Adrenal gland (tissue), 12 donors: ENCODE measurements around the gene UNC93A. TPM values are rescaled to one million over a fixed set of nuclear protein-coding genes. Genes with fewer than 3 reads are reported as not detected.

Source experiments
- DNase-seq, 7 donors: peaks; one replicate each; pipeline ENCODE4 v3.0.0-alpha.2; 2019 to 2020
- H3K27ac ChIP-seq, 5 donors: fragments of 200-600 bp; sonication (generic) in 4 of 5; 1 replicate in 3 of 5; 2 replicates in 2 of 5; pipeline versions ENCODE4 v1.5.1 to v1.8.0; 2016 to 2020; ENCODE audit warnings: mild to moderate bottlenecking in 1 of 5
- H3K27me3 ChIP-seq: fragments of 200-600 bp; 2 replicates; pipeline ENCODE4 v1.8.0; 2021
- H3K36me3 ChIP-seq, 2 donors: fragments of 200-600 bp; replicated peaks in 1 of 2; 1 replicate in 1 of 2; 2 replicates in 1 of 2; pipeline versions ENCODE4 v1.5.1 to v1.8.0; 2018 to 2022
- H3K4me1 ChIP-seq, 2 donors: fragments of 200-600 bp; replicated peaks in 1 of 2; 1 replicate in 1 of 2; 2 replicates in 1 of 2; pipeline versions ENCODE4 v1.5.1 to v1.8.0; 2018 to 2021
- H3K4me3 ChIP-seq, 4 donors: fragments of 200-600 bp; sonication (generic) in 3 of 4; one replicate each; pipeline ENCODE4 v1.5.1; 2016 to 2018
- H3K9me3 ChIP-seq, 3 donors: fragments of 200-600 bp; sonication (generic) in 1 of 3; replicated peaks in 1 of 3; 1 replicate in 2 of 3; 2 replicates in 1 of 3; pipeline versions ENCODE4 v1.5.1 to v1.8.0; 2016 to 2021
- POLR2A ChIP-seq, 2 donors: fragments of 450-650 bp; IDR thresholded peaks; one replicate each; pipeline ENCODE4 v1.6.1; 2017; ENCODE audit warnings: antibody characterized with exemption in 2 of 2, mild to moderate bottlenecking in 2 of 2, moderate library complexity in 1 of 2
- WGBS, 4 donors: extraction: QIAGEN DNeasy Blood & Tissue Kit in 2 of 4; methylation state at CpG; one replicate each; pipeline versions ENCODE4 v1.1.5 to v1.1.7; 2013 to 2017; 5-methylcytosine and 5-hydroxymethylcytosine counted together
- intact Hi-C, 2 donors: fragments of 100-400 bp; cut with DNase I; formaldehyde crosslinking; loops; one replicate each; pipeline versions ENCODE4 v1.14.1 to v1.15.0; 2022 to 2023
- polyA plus RNA-seq, 3 donors: library from polyadenylated mRNA; stranded (reverse); fragments of 200-250 nt in 2 of 3; fragments of 350-450 nt in 1 of 3; fragmentation: Illumina TruSeq in 1 of 3; extraction: RNeasy Lipid Tissue Mini Kit (QIAGEN cat#74804) in 1 of 3; gene quantifications; one replicate each; pipeline ENCODE4 v1.2.3, GENCODE V29; 2013 to 2014
- total RNA-seq, 9 donors: library from RNA; depleted of rRNA in 4 of 9; stranded (reverse); fragments of >200 nt in 4 of 9; fragments of 120-200 nt in 1 of 9; fragmentation: NEBNext Ultra II Directional in 1 of 9; extraction: Animal tissue kit (Norgen Biotek cat#: 25700) in 1 of 9; gene quantifications; one replicate each; pipeline versions ENCODE4 v1.1.0 to v1.2.4, GENCODE V29; 2013 to 2023
- TF ChIP-seq, protein P1 (sequence below), 6 experiments: fragments of 450-650 bp in 4 of 6; fragments of 200-600 bp in 2 of 6; sonication (generic) in 1 of 6; IDR thresholded peaks; 1 replicate in 5 of 6; 2 replicates in 1 of 6; pipeline versions ENCODE4 v1.5.1 to v1.8.0; 2016 to 2021; ENCODE audit warnings: antibody characterized with exemption in 6 of 6, mild to moderate bottlenecking in 2 of 6, moderate library complexity in 1 of 6
- donor health status: healthy with polysubstance abuse.
- donor health status: Bipolar disorder and iron deficiency.
- donor health status: DM: yes; HTN: yes; CAD: no.
- donor health status: DM: no; HTN: no; CAD: no.
- donor health status: DM: no; HTN: no; CAD: no.
- donor health status: DM: yes; HTN: yes; CAD: no.

The UNC93A gene
- total and polyA plus RNA-seq, 12 donors: not detected

DNA sequence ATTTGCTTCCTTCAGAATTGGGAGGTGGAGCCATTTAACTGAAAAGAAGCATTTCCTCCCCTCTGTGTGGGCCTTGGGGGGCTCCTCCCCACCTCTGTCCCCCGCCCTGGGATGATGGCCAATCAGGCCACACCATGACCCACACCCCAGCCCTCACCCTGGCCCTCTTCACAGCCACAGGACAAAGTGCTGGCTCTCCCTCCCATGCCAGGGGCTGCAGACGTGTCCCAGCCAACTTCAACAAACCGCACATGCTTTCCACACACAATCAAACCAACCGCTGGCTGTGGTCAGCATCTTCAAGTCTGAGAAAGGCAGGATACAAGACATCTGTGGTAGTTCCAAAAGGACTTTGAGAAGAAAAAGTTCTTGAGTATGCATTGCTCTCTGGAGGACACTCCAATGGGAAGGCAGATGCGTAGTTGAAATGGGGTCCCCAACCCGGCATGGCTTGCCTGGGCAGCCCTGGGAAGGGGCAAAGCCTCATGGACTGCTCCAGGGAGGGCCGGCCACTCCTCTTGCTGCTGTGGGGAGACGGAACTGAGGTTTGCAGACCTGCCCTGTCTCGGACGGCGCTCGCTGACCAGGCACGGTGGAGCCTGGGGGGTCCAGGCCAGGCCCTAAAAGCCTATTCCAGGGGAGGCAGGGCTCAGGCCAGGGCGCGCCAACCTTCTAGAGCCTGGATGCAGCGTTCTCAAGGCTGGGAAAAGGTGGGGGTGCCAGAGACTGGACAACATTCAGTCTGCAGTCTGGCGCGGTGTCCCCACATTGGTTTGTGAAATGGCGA lies 45.9 kb downstream of the UNC93A start:
- Histone ChIP-seq H3K27me3 (no peaks in the 10 kb centered on the region), H3K27ac (no peak overlapping the region), H3K36me3 (no peaks in the 10 kb centered on the region), H3K4me1 (no peaks in the 10 kb centered on the region), H3K9me3 (no peaks in the 10 kb centered on the region), H3K4me3 (no peak overlapping the region)
- intact Hi-C loops: no loop called here
- TF ChIP-seq, protein P1, sequence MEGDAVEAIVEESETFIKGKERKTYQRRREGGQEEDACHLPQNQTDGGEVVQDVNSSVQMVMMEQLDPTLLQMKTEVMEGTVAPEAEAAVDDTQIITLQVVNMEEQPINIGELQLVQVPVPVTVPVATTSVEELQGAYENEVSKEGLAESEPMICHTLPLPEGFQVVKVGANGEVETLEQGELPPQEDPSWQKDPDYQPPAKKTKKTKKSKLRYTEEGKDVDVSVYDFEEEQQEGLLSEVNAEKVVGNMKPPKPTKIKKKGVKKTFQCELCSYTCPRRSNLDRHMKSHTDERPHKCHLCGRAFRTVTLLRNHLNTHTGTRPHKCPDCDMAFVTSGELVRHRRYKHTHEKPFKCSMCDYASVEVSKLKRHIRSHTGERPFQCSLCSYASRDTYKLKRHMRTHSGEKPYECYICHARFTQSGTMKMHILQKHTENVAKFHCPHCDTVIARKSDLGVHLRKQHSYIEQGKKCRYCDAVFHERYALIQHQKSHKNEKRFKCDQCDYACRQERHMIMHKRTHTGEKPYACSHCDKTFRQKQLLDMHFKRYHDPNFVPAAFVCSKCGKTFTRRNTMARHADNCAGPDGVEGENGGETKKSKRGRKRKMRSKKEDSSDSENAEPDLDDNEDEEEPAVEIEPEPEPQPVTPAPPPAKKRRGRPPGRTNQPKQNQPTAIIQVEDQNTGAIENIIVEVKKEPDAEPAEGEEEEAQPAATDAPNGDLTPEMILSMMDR (IDR thresholded peaks at IDR 0.05): no peak
- TF ChIP-seq POLR2A (IDR thresholded peaks at IDR 0.05): no peak
- WGBS, 4 donors: 84 to 93% (median 87%) methylated on average over 18 to 19 of the region's 19 CpGs
- DNase-seq: no peak

DNA sequence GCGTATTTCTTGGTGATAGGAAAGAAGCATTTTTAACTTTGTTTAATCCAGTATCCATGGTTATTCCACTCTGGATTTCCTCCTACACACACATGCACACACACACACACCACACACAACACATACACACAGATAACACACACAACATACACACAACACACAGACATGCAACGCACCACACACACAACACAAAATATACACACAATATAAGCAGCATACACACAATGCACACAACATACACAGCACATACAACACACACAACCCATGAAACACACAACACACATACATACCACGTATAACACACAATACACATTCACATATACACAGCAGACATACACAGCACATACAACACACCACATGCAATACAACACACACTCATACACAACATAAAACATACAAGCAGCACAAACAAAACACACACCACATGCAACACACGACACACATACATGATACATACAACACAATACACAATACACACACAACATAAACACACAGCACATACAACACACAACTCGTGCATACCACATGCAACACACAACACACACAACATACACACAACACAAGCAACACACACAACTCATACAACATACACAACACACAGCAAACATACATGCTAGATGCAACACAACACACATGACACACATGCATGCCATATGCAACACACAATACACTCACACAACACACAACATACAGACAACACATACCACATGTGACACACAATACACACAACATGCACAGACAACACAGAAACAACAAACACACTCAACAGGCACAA lies 46.7 kb downstream of the UNC93A start:
- H3K36me3 ChIP-seq: no peaks in the 10 kb centered on the region
- H3K27ac ChIP-seq: no peak overlapping the region
- WGBS, 4 donors: 77 to 89% (median 86%) methylated on average over 5 of the region's 5 CpGs
- H3K9me3 ChIP-seq: no peaks in the 10 kb centered on the region
- no peaks in the 10 kb centered on the region for H3K27me3 ChIP-seq
- no peak for DNase-seq
- no peaks in the 10 kb centered on the region for H3K4me1 ChIP-seq
- intact Hi-C loops: no loop called here
- TF ChIP-seq POLR2A (IDR thresholded peaks at IDR 0.05): no peak
- TF ChIP-seq, protein P1 (IDR thresholded peaks at IDR 0.05): no peak
- H3K4me3 ChIP-seq: no peak overlapping the region

DNA sequence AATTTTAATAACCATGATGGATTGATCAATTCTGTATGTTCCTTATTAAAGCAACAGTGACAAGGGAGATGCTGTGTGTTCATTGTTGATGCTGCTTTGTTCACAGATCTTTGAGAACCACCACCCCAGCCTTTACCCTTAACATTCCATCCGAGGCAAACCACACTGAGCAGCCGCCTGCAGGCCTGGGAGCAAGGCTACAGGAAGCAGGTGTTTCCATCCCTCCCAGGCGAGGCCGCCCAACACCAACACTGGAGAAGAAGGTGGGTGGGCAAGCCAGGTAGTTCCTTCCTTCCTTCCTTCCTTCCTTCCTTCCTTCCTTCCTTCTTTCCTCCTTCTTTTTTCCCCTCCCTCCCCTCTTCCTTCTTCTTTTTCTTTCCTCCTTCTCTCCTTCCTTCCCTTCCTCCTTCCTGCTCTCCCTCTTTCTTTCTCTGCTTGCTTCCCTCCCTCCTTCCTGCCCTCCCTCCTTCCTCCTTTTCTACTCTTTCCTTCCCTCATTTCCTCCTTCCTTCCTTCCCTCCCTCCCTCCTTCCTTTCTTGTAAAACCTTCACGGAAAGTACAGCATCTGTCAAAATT lies 47.5 kb downstream of the UNC93A start:
- no peak for DNase-seq
- no peak overlapping the region for H3K27ac ChIP-seq
- no peaks in the 10 kb centered on the region for H3K36me3 ChIP-seq
- H3K4me1 ChIP-seq: no peaks in the 10 kb centered on the region
- WGBS, 4 donors: 60 to 75% (median 69%) methylated on average over 3 to 5 of the region's 5 CpGs
- no peaks in the 10 kb centered on the region for H3K27me3 ChIP-seq
- H3K9me3 ChIP-seq: no peaks in the 10 kb centered on the region
- H3K4me3 ChIP-seq: no peak overlapping the region
- intact Hi-C loops: no loop called here
- TF ChIP-seq, protein P1 (IDR thresholded peaks at IDR 0.05): no peak
- TF ChIP-seq POLR2A (IDR thresholded peaks at IDR 0.05): no peak

DNA sequence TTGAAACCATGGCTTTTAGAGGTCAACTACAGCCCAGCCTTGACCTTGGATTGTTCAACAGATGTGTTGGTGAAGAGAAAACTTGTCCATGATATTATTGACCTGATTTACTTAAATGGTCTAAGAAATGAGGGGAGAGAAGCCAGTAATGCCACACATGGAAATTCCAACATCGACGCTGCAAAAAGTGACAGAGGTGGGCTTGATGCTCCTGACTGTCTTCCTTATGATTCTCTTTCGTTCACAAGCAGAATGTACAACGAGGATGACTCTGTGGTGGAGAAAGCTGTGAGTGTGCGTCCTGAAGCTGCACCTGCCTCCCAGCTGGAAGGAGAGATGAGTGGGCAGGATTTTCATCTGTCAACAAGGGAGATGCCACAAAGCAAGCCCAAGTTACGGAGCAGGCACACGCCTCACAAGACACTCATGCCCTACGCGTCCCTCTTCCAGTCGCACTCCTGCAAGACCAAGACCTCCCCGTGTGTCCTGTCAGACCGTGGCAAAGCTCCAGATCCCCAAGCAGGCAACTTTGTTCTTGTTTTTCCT lies 50.0 kb downstream of the UNC93A start:
- no peaks in the 10 kb centered on the region for H3K4me1 ChIP-seq
- no peak for TF ChIP-seq POLR2A (IDR thresholded peaks at IDR 0.05)
- TF ChIP-seq, protein P1 (IDR thresholded peaks at IDR 0.05): no peak
- intact Hi-C loops: no loop called here
- no peaks in the 10 kb centered on the region for H3K27me3 ChIP-seq
- DNase-seq: no peak
- WGBS, 4 donors: 66 to 79% (median 75%) methylated on average over 10 to 12 of the region's 12 CpGs
- no peak overlapping the region for H3K4me3 ChIP-seq
- no peaks in the 10 kb centered on the region for H3K36me3 ChIP-seq
- H3K9me3 ChIP-seq: no peaks in the 10 kb centered on the region
- no peak overlapping the region for H3K27ac ChIP-seq
